ENCODE data around the gene PRPF40A. TPM values are rescaled to one million over a fixed set of nuclear protein-coding genes. Genes with fewer than 3 reads are reported as not detected.
"Not testable (repeated sequence)": the region's sequence is repeated elsewhere in the genome, so short reads cannot be mapped to it uniquely, and the experiment has no call there.

Gene PRPF40A
- total and polyA plus RNA-seq, 2 experiments from 2014 or later, result 254 to 261 TPM

- H3K9me2 ChIP-seq (ENCODE audit: insufficient read depth); H3K79me2 ChIP-seq (replicated peaks; ENCODE audit: insufficient read depth); H3K9me3 Mint-ChIP-seq; H3K27ac Mint-ChIP-seq; DNase-seq (ENCODE audit: low spot score); H3K4me3 ChIP-seq; H3K4me1 Mint-ChIP-seq; H3K27me3 ChIP-seq (ENCODE audit: insufficient read depth); H3F3A ChIP-seq (replicated peaks; ENCODE audit: low read depth); H3K36me3 Mint-ChIP-seq (ENCODE audit: low read depth); H3K36me3 ChIP-seq (ENCODE audit: insufficient read depth); H3K4me1 ChIP-seq (ENCODE audit: insufficient read depth); H2AFZ ChIP-seq; H3K4me2 ChIP-seq; H3K27me3 Mint-ChIP-seq (ENCODE audit: insufficient read depth, low read depth, poor library complexity); H3K4me3 Mint-ChIP-seq; H3K27ac ChIP-seq (ENCODE audit: low read depth); ATAC-seq; H4K20me1 ChIP-seq (replicated peaks; ENCODE audit: insufficient read depth): not testable (repeated sequence)
These were observed 45.9 kb upstream of the PRPF40A start for GRCh38 chr2:152763208-152763607.

GRCh38 chr2:152762202-152762601 is 44.9 kb upstream of the PRPF40A start:
- no peaks in the 10 kb centered on the region for H3K27me3 Mint-ChIP-seq (ENCODE audit: insufficient read depth, low read depth, poor library complexity)
- H3K4me1 Mint-ChIP-seq, result no peaks in the 10 kb centered on the region
- Histone ChIP-seq H3K4me2 (no peak overlapping the region), H3K4me3 (no peak overlapping the region), H3K36me3 (ENCODE audit: insufficient read depth) (peaks cover 12% of the 10 kb centered on the region), H3K27ac (ENCODE audit: low read depth) (no peak overlapping the region), H3K9me2 (ENCODE audit: insufficient read depth) (no peaks in the 10 kb centered on the region), H3K4me1 (ENCODE audit: insufficient read depth) (no peaks in the 10 kb centered on the region), H2AFZ (no peak overlapping the region), H3K27me3 (ENCODE audit: insufficient read depth) (no peaks in the 10 kb centered on the region), H3K79me2 (replicated peaks; ENCODE audit: insufficient read depth) (no peaks in the 10 kb centered on the region), H3F3A (replicated peaks; ENCODE audit: low read depth) (no peaks in the 10 kb centered on the region), H4K20me1 (replicated peaks; ENCODE audit: insufficient read depth) (no peaks in the 10 kb centered on the region; the same call in none of the 2 replicates)
- peaks cover 2% of the 10 kb centered on the region; the same call in 2 of the 3 replicates for H3K36me3 Mint-ChIP-seq (ENCODE audit: low read depth)
- DNase-seq (ENCODE audit: low spot score) (no peak), ATAC-seq (no peak)
- no peaks in the 10 kb centered on the region for H3K9me3 Mint-ChIP-seq
- H3K4me3 Mint-ChIP-seq, result no peak overlapping the region
- TF ChIP-seq JUNB (IDR thresholded peaks at IDR 0.05; ENCODE audit: unreplicated experiment) (no peak), ZNF114 (CRISPR knock-in tag; IDR thresholded peaks at IDR 0.05) (no peak), EZH2 (IDR thresholded peaks at IDR 0.05; ENCODE audit: low read depth, unreplicated experiment) (no peak), POLR2AphosphoS5 (IDR thresholded peaks at IDR 0.05; ENCODE audit: low read depth) (no peak)
- no peak overlapping the region for H3K27ac Mint-ChIP-seq

DNA sequence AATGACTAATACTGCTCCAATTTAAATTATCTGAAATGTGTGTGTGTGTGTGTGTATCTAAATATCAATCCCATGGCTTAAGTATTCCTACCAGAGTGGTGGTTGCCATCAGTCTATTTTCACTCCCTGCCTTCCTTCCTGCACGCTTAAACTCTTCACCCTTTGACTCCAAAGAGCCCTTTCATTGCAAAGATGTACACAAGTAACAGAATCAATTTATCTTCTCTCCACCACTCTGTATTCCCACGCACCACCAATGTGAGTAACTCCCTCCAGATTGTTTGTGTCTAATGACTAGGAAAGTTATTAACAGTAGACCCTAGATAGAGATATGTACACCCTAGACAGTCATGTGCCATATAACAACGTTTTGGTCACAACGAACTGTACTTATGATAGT is 44.0 kb upstream of the PRPF40A start:
- Histone ChIP-seq H3K79me2 (replicated peaks; ENCODE audit: insufficient read depth) (no peaks in the 10 kb centered on the region), H3K9me2 (ENCODE audit: insufficient read depth) (no peaks in the 10 kb centered on the region), H3K27me3 (ENCODE audit: insufficient read depth) (no peaks in the 10 kb centered on the region), H3F3A (replicated peaks; ENCODE audit: low read depth) (no peaks in the 10 kb centered on the region), H4K20me1 (replicated peaks; ENCODE audit: insufficient read depth) (no peaks in the 10 kb centered on the region; the same call in none of the 2 replicates), H3K4me1 (ENCODE audit: insufficient read depth) (no peaks in the 10 kb centered on the region), H3K4me3 (no peak overlapping the region), H3K36me3 (ENCODE audit: insufficient read depth) (peaks cover 13% of the 10 kb centered on the region), H3K27ac (ENCODE audit: low read depth) (no peak overlapping the region), H3K4me2 (no peak overlapping the region), H2AFZ (no peak overlapping the region)
- Mint-ChIP-seq H3K27ac (no peak overlapping the region), H3K27me3 (ENCODE audit: insufficient read depth, low read depth, poor library complexity) (no peaks in the 10 kb centered on the region), H3K9me3 (no peaks in the 10 kb centered on the region), H3K36me3 (ENCODE audit: low read depth) (peaks cover 9% of the 10 kb centered on the region; the same call in 2 of the 3 replicates), H3K4me1 (no peaks in the 10 kb centered on the region), H3K4me3 (no peak overlapping the region)
- no peak for ATAC-seq
- no peak for DNase-seq (ENCODE audit: low spot score)
- no peak for TF ChIP-seq ZNF331 (CRISPR knock-in tag; IDR thresholded peaks at IDR 0.05; ENCODE audit: low read depth)
- TF ChIP-seq, protein P1, sequence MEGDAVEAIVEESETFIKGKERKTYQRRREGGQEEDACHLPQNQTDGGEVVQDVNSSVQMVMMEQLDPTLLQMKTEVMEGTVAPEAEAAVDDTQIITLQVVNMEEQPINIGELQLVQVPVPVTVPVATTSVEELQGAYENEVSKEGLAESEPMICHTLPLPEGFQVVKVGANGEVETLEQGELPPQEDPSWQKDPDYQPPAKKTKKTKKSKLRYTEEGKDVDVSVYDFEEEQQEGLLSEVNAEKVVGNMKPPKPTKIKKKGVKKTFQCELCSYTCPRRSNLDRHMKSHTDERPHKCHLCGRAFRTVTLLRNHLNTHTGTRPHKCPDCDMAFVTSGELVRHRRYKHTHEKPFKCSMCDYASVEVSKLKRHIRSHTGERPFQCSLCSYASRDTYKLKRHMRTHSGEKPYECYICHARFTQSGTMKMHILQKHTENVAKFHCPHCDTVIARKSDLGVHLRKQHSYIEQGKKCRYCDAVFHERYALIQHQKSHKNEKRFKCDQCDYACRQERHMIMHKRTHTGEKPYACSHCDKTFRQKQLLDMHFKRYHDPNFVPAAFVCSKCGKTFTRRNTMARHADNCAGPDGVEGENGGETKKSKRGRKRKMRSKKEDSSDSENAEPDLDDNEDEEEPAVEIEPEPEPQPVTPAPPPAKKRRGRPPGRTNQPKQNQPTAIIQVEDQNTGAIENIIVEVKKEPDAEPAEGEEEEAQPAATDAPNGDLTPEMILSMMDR (conservative IDR thresholded peaks at IDR 0.05; ENCODE audit: low read depth in 2 of 2), result no peak
- no peak for TF ChIP-seq ETS1 (IDR thresholded peaks at IDR 0.05)
- no peak for TF ChIP-seq CREB1 (CRISPR knock-in tag; IDR thresholded peaks at IDR 0.05; ENCODE audit: low read depth)
- TF ChIP-seq NANOG (IDR thresholded peaks at IDR 0.05; ENCODE audit: borderline replicate concordance), result no peak
- TF ChIP-seq STAT1 (IDR thresholded peaks at IDR 0.05; ENCODE audit: unreplicated experiment), result no peak
- no peak for TF ChIP-seq POLR2AphosphoS5 (IDR thresholded peaks at IDR 0.05; ENCODE audit: low read depth)
- no peak for TF ChIP-seq ZNF114 (CRISPR knock-in tag; IDR thresholded peaks at IDR 0.05)
